Activated CD8-positive, alpha-beta memory T cell treated with anti-CD3 and anti-CD28 coated beads, Interleukin-2, amount 50 U/mL, for 48 hours (primary cell): Measurements from ENCODE around the gene PHF5A.
"Not testable (repeated sequence)": the region's sequence is repeated elsewhere in the genome, so short reads cannot be mapped to it uniquely, and the experiment has no call there.

Experiments used
- DNase-seq: peaks from one replicate; pipeline ENCODE4 v3.0.0-alpha.2; 2020

PHF5A gene

DNA sequence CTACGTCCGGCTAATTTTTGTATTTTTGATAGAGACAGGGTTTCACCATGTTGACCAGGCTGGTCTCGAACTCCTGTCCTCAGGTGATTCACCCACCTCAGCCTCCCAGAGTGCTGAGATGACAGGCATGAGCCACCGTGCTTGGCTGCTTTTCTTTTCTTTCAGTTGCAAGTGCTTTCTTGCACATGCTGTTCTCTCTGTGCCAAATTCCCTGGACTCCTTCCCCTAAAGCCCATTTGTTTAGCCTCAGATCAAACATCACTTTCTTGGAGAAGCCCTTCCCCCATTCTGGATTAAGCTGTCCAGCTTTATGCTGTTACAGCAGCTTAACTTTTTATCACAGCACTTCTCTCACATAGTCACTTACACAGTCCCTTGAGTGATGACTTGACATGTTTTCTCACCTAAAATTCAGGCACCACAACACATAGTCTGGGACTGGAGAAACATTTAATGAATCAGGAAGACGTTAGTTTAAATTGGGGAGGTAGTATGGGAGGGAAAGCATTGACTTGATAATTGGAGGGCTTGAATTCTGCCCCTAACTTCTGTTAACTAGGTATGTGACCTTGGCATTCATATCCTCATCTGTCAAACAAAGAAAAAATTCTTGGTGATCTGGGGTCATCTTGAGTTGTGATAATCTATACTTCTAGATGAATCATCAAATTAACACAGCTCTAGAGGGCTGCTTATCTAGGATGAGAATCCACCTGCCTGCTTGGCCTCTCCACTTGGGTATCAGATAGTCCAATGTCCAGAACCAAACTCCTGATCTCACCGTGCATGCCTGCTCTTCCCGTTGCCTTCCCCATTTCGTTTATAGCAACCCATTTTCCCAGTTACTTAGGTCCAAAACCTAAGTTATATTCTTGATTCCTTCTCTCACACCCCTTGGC lies 18.8 kb upstream of the PHF5A start:
- no peak for DNase-seq

DNA sequence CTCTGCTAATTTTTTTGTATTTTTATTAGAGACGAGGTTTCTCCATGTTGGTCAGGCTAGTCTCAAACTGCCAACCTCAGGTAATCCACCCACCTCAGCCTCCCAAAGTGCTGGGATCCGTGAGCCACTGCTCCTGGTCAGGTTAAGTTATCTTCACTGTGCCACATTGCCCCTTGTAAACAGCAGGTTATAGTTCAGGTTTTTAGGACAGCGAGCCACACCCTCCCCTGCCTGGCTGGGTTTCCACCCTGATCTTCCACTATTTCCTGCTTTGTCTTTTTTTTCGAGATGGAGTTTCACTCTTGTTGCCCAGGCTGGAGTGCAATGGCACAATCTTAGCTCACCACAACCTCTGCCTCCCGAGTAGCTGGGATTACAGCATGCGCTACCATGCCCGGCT lies 16.5 kb upstream of the PHF5A start:
- no peak for DNase-seq

GRCh38 chr22:41482319-41482935 lies 13.9 kb upstream of the PHF5A start:
- DNase-seq: no peak

DNA sequence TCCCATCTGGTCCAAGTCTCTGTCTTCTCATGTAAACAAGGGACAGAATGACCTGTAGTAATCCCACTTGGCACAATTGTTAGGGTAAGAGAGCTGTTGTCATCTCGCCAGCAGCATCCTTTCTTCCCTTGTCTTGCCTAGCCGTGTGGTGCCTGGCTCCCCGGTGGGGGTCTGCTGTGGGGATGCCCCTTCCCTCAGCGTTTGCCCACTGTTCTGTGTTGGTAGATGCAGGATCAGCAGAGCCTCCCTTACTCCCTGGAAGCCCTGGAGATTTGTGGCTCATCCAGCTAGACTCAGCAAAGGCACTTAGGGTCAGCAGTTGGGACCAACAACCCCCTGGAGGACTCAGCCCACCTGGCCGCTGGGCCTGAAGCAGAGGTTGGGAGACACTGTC lies 13.4 kb upstream of the PHF5A start:
- no peak for DNase-seq

- DNase-seq: no peak
Observed at GRCh38 chr22:41481131-41481830, 12.8 kb upstream of the PHF5A start.

GRCh38 chr22:41480397-41480735 lies 11.9 kb upstream of the PHF5A start:
- no peak for DNase-seq

DNA sequence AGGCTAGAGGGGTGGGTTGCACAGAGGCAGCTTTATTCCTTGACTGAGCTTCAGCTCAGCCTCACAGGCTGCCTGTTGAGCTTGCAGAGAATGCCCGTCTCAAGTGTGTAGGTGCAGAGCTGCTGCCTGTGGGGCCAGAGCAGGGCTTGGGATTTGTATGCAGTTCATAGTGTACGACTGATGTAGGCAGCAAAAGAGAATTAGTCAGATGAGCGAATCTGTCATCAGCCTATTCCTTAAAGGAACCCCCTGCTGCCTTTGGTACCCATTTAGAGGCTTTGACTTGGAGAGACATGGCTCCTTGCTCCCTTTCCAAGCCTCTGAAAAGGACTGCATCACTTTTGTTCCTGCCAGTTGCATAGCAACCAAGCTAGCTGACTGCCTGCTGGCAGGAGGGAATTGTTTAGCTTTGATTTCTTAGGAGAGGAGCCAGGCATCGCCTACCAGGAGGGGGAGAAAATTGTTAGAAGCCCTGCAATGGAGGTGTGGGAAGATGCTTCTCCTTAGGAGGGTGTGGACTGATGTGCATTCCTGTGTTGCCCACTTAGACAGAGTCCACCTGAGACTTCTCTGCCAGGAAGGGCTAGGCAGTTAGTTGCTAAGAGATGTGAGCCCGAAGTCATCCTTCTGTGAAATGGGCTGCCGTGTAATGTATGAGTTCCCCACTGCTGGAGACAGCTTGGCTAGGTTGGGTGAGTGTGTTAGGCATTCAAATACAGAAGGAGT lies 11.3 kb upstream of the PHF5A start:
- DNase-seq: no peak

DNA sequence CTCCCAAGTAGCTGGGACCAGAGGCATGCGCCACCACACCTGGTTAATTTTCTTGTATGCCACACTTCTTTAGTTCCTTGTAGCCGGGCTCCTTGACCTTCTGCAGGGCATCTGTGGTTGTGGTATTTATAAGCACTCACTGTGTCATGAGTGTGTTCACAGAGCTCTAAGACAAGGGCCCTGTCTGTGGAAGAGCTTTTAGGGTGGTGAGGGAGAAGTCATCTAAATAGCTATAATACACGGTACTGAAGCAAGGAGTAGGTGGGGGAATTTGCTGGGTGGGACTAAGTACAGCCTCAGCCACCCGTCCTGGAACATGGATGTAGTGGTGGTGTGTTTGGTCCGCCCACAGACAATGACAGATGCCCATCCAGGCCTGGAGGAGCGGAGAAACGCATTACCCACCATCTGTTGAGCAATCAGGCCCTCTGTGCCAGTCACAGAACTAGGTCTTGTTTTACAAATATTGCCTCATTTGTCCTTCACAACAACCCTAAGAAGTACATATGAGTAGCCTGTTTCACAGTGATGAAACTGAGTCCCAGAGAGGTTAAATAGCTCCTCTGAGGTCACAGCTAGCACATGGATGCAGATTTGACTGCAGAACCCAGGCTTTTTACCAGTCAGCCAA lies 10.5 kb upstream of the PHF5A start:
- no peak for DNase-seq

DNA sequence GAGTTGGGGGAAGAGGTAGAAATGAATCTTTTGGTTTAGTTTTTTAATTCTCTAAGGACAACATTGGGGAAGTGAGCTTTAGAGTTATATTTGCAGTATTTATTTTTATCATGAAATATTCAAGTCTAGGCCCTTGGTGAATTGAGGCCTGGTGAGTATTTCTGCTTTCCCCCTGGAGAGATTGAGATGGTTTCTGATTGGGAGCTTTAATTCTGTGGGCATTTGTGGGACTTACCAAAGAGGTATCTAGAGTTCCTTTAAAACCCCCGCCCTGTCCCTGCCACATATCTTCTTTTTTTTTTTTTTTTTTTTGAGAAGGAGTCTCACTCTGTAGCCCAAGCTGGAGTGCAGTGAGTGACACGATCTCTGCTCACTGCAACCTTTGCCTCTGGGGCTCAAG lies 10.0 kb upstream of the PHF5A start:
- DNase-seq: no peak

DNA sequence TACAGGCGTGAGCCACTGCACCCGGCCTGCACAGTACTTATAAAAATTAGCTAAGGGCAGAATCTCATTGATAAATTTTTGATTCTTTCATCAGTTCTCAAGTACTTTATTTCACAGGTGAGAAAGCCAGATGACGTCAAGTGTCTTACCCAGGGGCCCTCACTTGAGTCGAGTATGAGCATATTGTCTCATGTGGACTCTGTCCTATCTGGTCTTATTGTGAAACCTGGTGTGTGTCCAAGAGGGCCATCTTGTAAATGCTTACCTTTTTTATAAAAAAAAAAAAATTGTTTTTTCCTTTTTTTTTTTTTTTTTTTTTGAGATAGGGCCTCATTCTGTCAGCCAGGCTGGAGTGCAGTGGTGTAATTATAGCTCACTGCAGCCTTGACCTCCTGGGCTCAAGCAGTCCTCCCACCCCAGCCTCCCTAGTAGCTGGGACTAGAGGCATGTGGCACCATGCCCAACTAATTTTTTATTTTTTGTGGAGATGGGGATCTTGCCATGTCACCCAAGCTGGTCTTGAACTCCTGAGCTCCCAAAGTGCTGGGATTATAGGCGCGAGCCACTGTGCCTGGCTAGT lies 6.5 kb upstream of the PHF5A start:
- no peak for DNase-seq

DNA sequence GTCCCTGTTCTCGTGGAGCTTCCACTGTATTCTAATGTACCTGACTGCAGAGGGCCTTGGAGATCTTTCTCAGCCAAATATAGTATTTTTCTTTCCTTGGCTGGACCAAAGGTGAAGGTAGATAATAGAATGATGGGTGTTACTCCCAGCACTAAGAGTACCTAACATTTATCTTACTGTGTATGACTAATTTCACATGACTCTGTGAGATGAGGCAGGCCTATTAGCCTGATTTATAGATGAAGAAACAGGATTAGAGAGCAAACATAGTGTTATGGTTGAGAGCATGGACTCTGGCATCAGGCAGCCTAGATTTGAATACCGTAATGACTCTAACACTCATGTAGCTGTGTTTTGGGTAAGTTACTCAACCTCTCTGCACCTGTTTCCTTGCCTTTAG lies 3.1 kb upstream of the PHF5A start:
- no peak for DNase-seq

GRCh38 chr22:41470886-41471285 lies 2.4 kb upstream of the PHF5A start:
- DNase-seq: no peak

DNA sequence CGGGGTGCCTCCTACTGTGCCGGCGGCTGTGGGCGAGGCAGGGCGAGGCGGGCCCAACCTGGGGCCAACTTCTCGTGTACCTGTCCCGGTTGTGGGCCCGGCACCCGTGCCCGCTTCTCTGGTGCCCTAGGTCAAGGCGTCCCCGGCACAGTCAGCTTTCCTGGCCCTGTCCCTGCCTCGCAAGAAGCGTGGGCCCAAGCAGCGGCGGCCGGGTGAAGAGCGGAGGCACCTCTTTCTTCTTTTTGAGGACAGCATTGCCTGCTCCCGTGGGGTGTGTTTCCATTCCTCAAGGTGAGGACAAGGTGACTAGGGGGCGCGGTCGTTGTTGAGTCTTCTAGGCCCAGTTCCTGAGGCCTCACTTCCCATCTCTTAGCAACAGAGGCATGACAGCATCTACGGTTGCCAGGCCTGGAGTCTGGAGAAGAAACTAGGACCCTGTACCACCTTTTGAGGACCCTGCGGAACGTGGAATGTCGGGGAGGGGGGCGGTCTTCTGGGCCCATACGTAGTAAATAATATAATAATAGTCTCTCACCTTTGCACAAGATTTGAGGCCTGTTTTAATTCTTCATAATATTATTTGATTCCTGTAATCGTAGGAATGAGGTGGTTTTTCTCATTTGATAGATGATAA lies 843 bp upstream of the PHF5A start:
- no peak for DNase-seq

- no peak for DNase-seq
Observed at GRCh38 chr22:41461901-41462300, 6.6 kb downstream of the PHF5A start.

DNA sequence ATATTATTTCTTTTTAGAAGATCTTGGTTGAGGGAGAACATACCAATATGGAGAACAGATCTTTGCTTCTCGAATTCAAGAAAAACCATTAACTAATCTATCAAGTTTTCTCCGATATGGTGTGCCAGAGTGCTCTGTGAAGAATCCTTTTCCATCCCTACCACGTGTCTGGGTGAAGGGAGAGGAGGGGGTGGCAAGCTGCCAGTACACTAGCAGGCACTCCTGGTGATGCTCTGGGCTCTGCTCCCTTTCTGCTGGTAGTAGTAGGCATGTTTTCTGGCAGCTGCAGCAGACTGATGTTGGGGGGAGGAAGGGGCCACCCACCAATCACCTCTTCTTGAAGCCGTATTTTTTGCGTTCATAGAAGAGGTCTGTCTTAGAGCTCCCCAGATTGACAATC lies 8.4 kb downstream of the PHF5A start:
- not testable (repeated sequence) for DNase-seq

DNA sequence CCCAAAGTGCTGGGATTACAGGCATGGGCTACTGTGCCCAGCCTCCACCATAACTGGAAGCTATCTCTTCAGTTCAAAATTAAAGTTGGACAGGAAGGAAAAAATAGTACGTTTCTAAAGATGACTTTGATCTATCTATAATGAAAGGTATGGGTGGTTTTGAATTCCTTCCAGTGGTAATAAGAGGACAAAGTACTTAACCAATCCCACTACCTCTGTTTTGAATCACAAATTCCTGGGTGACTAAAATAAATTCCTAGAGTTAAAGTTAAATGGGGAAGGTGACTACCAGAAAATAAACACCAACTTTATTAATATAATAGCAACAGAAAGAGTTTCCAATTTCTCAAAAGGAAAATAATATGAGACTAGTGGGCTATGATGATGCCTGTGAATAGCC lies 9.1 kb downstream of the PHF5A start:
- DNase-seq: no peak

- no peak for DNase-seq
Observed at GRCh38 chr22:41458161-41458728, 10.2 kb downstream of the PHF5A start.

- peak; percentile 91 for DNase-seq
Observed at GRCh38 chr22:41448189-41448808, 20.2 kb downstream of the PHF5A start.

- DNase-seq: peak; percentile 82
Observed at GRCh38 chr22:41447435-41448188, 20.9 kb downstream of the PHF5A start.
